ENCODE results near the gene SYT1. TPM values are rescaled to one million over a fixed set of nuclear protein-coding genes. Genes with fewer than 3 reads are reported as not detected.

Gene SYT1
- total RNA-seq, 1 experiment from 2014 or later, result 15.8 TPM

- Histone ChIP-seq H2BK5ac (ENCODE audit: insufficient read length, low read length) (no peak overlapping the region), H3K27me3 (ENCODE audit: insufficient read depth, low read length) (no peaks in the 10 kb centered on the region), H2BK20ac (ENCODE audit: low read depth, low read length, poor library complexity, severe bottlenecking) (no peak overlapping the region), H3K18ac (ENCODE audit: insufficient read length, low read depth, low read length) (no peak overlapping the region), H3K9ac (ENCODE audit: extremely low read depth, insufficient read length, low read length) (no peak overlapping the region), H3K79me1 (ENCODE audit: insufficient read depth, low read depth, low read length, poor library complexity, severe bottlenecking) (no peaks in the 10 kb centered on the region), H2BK12ac (ENCODE audit: insufficient read length, low read depth, low read length) (no peak overlapping the region), H3K23me2 (ENCODE audit: insufficient read length, low read depth, low read length, poor library complexity, severe bottlenecking) (no peaks in the 10 kb centered on the region), H3K27ac (ENCODE audit: insufficient read length, low read depth, low read length) (no peak overlapping the region), H3K14ac (ENCODE audit: insufficient read depth, low read length) (no peak overlapping the region), H3K23ac (ENCODE audit: insufficient read length, low read depth, low read length) (no peak overlapping the region), H4K8ac (replicated peaks; ENCODE audit: insufficient read length, low read depth, low read length) (no peak overlapping the region), H3T11ph (ENCODE audit: low read length) (no peak overlapping the region), H4K20me1 (ENCODE audit: control insufficient read depth, insufficient read depth, insufficient read length) (no peaks in the 10 kb centered on the region), H3K56ac (ENCODE audit: insufficient read length, low read depth, low read length) (no peak overlapping the region), H4K91ac (ENCODE audit: insufficient read length, low read depth, low read length) (no peak overlapping the region), H2AK5ac (ENCODE audit: insufficient read length, low read length) (no peak overlapping the region), H2AFZ (ENCODE audit: low read length) (no peak overlapping the region), H4K5ac (ENCODE audit: insufficient read length, low read depth, low read length) (no peak overlapping the region), H3K9me3 (ENCODE audit: control insufficient read depth, low read depth, low read length) (no peaks in the 10 kb centered on the region), H3K4me2 (ENCODE audit: insufficient read depth, insufficient read length, low read length) (no peak overlapping the region), H2BK15ac (ENCODE audit: low read depth, low read length) (no peak overlapping the region), H3K4me1 (ENCODE audit: insufficient read depth, low read length) (peaks cover 2% of the 10 kb centered on the region; the same call in 1 of the 2 replicates), H3K4ac (ENCODE audit: low read depth, low read length) (no peak overlapping the region), H2BK120ac (ENCODE audit: low read depth, low read length, poor library complexity, severe bottlenecking) (no peak overlapping the region), H3K79me2 (ENCODE audit: insufficient read depth, low read length) (no peaks in the 10 kb centered on the region; the same call in 1 of the 2 replicates)
- no peak for TF ChIP-seq CTCF (conservative IDR thresholded peaks at IDR 0.05)
- peaks cover 14 to 15% of the 10 kb centered on the region in 2 experiments for H3K4me1 Mint-ChIP-seq
- peak overlapping the region in 1 of 3 experiments; percentile 9; a peak in 1 of 7 replicates for H3K27ac Mint-ChIP-seq
- H3K36me3 Mint-ChIP-seq (ENCODE audit: insufficient read depth in 1 of 3, low read depth in 3 of 3), result no peaks in the 10 kb centered on the region
- no peaks in the 10 kb centered on the region for H3K9me3 Mint-ChIP-seq
- WGBS (ENCODE audit: extremely low coverage, insufficient read length, low lambda C conversion rate), result 100% methylated on average over 1 of the region's 1 CpG
- H3K4me3 Mint-ChIP-seq, result no peak overlapping the region
- DNase-seq, result no peak
- H3K27me3 Mint-ChIP-seq (ENCODE audit: low read depth), result no peaks in the 10 kb centered on the region
Measured at GRCh38 chr12:78891646-78892353, 27.2 kb downstream of the SYT1 start.

All from H9 (cell line).